Measurements from ENCODE around the gene ABHD8. TPM values are rescaled to one million over a fixed set of nuclear protein-coding genes. Genes with fewer than 3 reads are reported as not detected.

Gene ABHD8
- total RNA-seq, 1 donor from 2014 or later = 6.8 TPM

- H3K27me3 ChIP-seq (ENCODE audit: control insufficient read depth in 3 of 3, insufficient read depth in 3 of 3, low read length in 3 of 3) = no peaks in the 10 kb centered on the region
- peaks cover 19 to 28% (median 23%) of the 10 kb centered on the region in 3 donors for H3K36me3 ChIP-seq (ENCODE audit: control insufficient read depth in 3 of 3, insufficient read depth in 3 of 3, low read length in 3 of 3)
- H3K9me3 ChIP-seq (ENCODE audit: control insufficient read depth in 3 of 3, low read length in 3 of 3) = no peaks in the 10 kb centered on the region
- no peaks in the 10 kb centered on the region for H3K4me1 ChIP-seq (ENCODE audit: control insufficient read depth in 3 of 3, insufficient read depth in 3 of 3, low read length in 3 of 3)
- no peak overlapping the region for H3K9ac ChIP-seq (ENCODE audit: low read depth in 1 of 3, low read length in 3 of 3)
- no peak overlapping the region for H3K27ac ChIP-seq (ENCODE audit: low read depth, low read length)
- H3K4me3 ChIP-seq (ENCODE audit: low read length in 3 of 3) = no peak overlapping the region
Measured at GRCh38 chr19:17327654-17328516, 24.7 kb upstream of the ABHD8 start.

GRCh38 chr19:17327068-17327653 lies 23.9 kb upstream of the ABHD8 start:
- Histone ChIP-seq H3K27me3 (ENCODE audit: control insufficient read depth in 3 of 3, insufficient read depth in 3 of 3, low read length in 3 of 3) (no peaks in the 10 kb centered on the region), H3K36me3 (ENCODE audit: control insufficient read depth in 3 of 3, insufficient read depth in 3 of 3, low read length in 3 of 3) (peaks cover 20 to 23% (median 21%) of the 10 kb centered on the region in 3 donors), H3K27ac (ENCODE audit: low read depth, low read length) (no peak overlapping the region), H3K9ac (ENCODE audit: low read depth in 1 of 3, low read length in 3 of 3) (no peak overlapping the region), H3K4me3 (ENCODE audit: low read length in 3 of 3) (no peak overlapping the region), H3K9me3 (ENCODE audit: control insufficient read depth in 3 of 3, low read length in 3 of 3) (no peaks in the 10 kb centered on the region), H3K4me1 (ENCODE audit: control insufficient read depth in 3 of 3, insufficient read depth in 3 of 3, low read length in 3 of 3) (peaks cover 0 to 4% (median 3%) of the 10 kb centered on the region in 3 donors)

GRCh38 chr19:17326595-17326966 lies 23.4 kb upstream of the ABHD8 start:
- Histone ChIP-seq H3K27me3 (ENCODE audit: control insufficient read depth in 3 of 3, insufficient read depth in 3 of 3, low read length in 3 of 3) (no peaks in the 10 kb centered on the region), H3K4me3 (ENCODE audit: low read length in 3 of 3) (no peak overlapping the region), H3K4me1 (ENCODE audit: control insufficient read depth in 3 of 3, insufficient read depth in 3 of 3, low read length in 3 of 3) (peaks cover 0 to 4% (median 3%) of the 10 kb centered on the region in 3 donors), H3K27ac (ENCODE audit: low read depth, low read length) (no peak overlapping the region), H3K36me3 (ENCODE audit: control insufficient read depth in 3 of 3, insufficient read depth in 3 of 3, low read length in 3 of 3) (peaks cover 20 to 29% (median 23%) of the 10 kb centered on the region in 3 donors), H3K9me3 (ENCODE audit: control insufficient read depth in 3 of 3, low read length in 3 of 3) (no peaks in the 10 kb centered on the region), H3K9ac (ENCODE audit: low read depth in 1 of 3, low read length in 3 of 3) (no peak overlapping the region)

- no peaks in the 10 kb centered on the region for H3K27me3 ChIP-seq (ENCODE audit: control insufficient read depth in 3 of 3, insufficient read depth in 3 of 3, low read length in 3 of 3)
- peaks cover 20 to 26% (median 26%) of the 10 kb centered on the region in 3 donors for H3K36me3 ChIP-seq (ENCODE audit: control insufficient read depth in 3 of 3, insufficient read depth in 3 of 3, low read length in 3 of 3)
- no peaks in the 10 kb centered on the region for H3K9me3 ChIP-seq (ENCODE audit: control insufficient read depth in 3 of 3, low read length in 3 of 3)
- H3K4me1 ChIP-seq (ENCODE audit: control insufficient read depth in 3 of 3, insufficient read depth in 3 of 3, low read length in 3 of 3) = peaks cover 0 to 4% (median 3%) of the 10 kb centered on the region in 3 donors
- H3K9ac ChIP-seq (ENCODE audit: low read depth in 1 of 3, low read length in 3 of 3) = no peak overlapping the region
- H3K27ac ChIP-seq (ENCODE audit: low read depth, low read length) = no peak overlapping the region
- no peak overlapping the region for H3K4me3 ChIP-seq (ENCODE audit: low read length in 3 of 3)
Measured at GRCh38 chr19:17325881-17326594, 22.8 kb upstream of the ABHD8 start.

- Histone ChIP-seq H3K9me3 (ENCODE audit: control insufficient read depth in 3 of 3, low read length in 3 of 3) (no peaks in the 10 kb centered on the region), H3K9ac (ENCODE audit: low read depth in 1 of 3, low read length in 3 of 3) (no peak overlapping the region), H3K27ac (ENCODE audit: low read depth, low read length) (no peak overlapping the region), H3K4me1 (ENCODE audit: control insufficient read depth in 3 of 3, insufficient read depth in 3 of 3, low read length in 3 of 3) (peaks cover 0 to 4% (median 3%) of the 10 kb centered on the region in 3 donors), H3K4me3 (ENCODE audit: low read length in 3 of 3) (no peak overlapping the region), H3K36me3 (ENCODE audit: control insufficient read depth in 3 of 3, insufficient read depth in 3 of 3, low read length in 3 of 3) (peaks cover 18 to 26% (median 24%) of the 10 kb centered on the region in 3 donors), H3K27me3 (ENCODE audit: control insufficient read depth in 3 of 3, insufficient read depth in 3 of 3, low read length in 3 of 3) (no peaks in the 10 kb centered on the region)
Measured at GRCh38 chr19:17325133-17325532, 21.9 kb upstream of the ABHD8 start.

- H3K27ac ChIP-seq (ENCODE audit: low read depth, low read length) = no peak overlapping the region
- H3K36me3 ChIP-seq (ENCODE audit: control insufficient read depth in 3 of 3, insufficient read depth in 3 of 3, low read length in 3 of 3) = peaks cover 18 to 27% (median 24%) of the 10 kb centered on the region in 3 donors
- H3K9ac ChIP-seq (ENCODE audit: low read depth in 1 of 3, low read length in 3 of 3) = no peak overlapping the region
Measured at GRCh38 chr19:17324357-17325114, 21.3 kb upstream of the ABHD8 start.

GRCh38 chr19:17323964-17324332 lies 20.7 kb upstream of the ABHD8 start:
- Histone ChIP-seq H3K4me1 (ENCODE audit: control insufficient read depth in 3 of 3, insufficient read depth in 3 of 3, low read length in 3 of 3) (peaks cover 0 to 4% (median 3%) of the 10 kb centered on the region in 3 donors), H3K9me3 (ENCODE audit: control insufficient read depth in 3 of 3, low read length in 3 of 3) (no peaks in the 10 kb centered on the region), H3K9ac (ENCODE audit: low read depth in 1 of 3, low read length in 3 of 3) (no peak overlapping the region), H3K36me3 (ENCODE audit: control insufficient read depth in 3 of 3, insufficient read depth in 3 of 3, low read length in 3 of 3) (peaks cover 18 to 29% (median 26%) of the 10 kb centered on the region in 3 donors), H3K27me3 (ENCODE audit: control insufficient read depth in 3 of 3, insufficient read depth in 3 of 3, low read length in 3 of 3) (no peaks in the 10 kb centered on the region), H3K27ac (ENCODE audit: low read depth, low read length) (no peak overlapping the region), H3K4me3 (ENCODE audit: low read length in 3 of 3) (no peak overlapping the region)

More at GRCh38 chr19:17324357-17325114, 21.3 kb upstream of the ABHD8 start:
- Histone ChIP-seq H3K4me3 (ENCODE audit: low read length in 3 of 3) (no peak overlapping the region), H3K4me1 (ENCODE audit: control insufficient read depth in 3 of 3, insufficient read depth in 3 of 3, low read length in 3 of 3) (peaks cover 0 to 4% (median 3%) of the 10 kb centered on the region in 3 donors), H3K9me3 (ENCODE audit: control insufficient read depth in 3 of 3, low read length in 3 of 3) (no peaks in the 10 kb centered on the region), H3K27me3 (ENCODE audit: control insufficient read depth in 3 of 3, insufficient read depth in 3 of 3, low read length in 3 of 3) (no peaks in the 10 kb centered on the region)

- no peak overlapping the region for H3K9ac ChIP-seq (ENCODE audit: low read depth in 1 of 3, low read length in 3 of 3)
- no peaks in the 10 kb centered on the region for H3K9me3 ChIP-seq (ENCODE audit: control insufficient read depth in 3 of 3, low read length in 3 of 3)
- no peak overlapping the region for H3K4me3 ChIP-seq (ENCODE audit: low read length in 3 of 3)
- peaks cover 19 to 29% (median 28%) of the 10 kb centered on the region in 3 donors for H3K36me3 ChIP-seq (ENCODE audit: control insufficient read depth in 3 of 3, insufficient read depth in 3 of 3, low read length in 3 of 3)
- H3K27me3 ChIP-seq (ENCODE audit: control insufficient read depth in 3 of 3, insufficient read depth in 3 of 3, low read length in 3 of 3) = no peaks in the 10 kb centered on the region
- peaks cover 0 to 4% (median 3%) of the 10 kb centered on the region in 3 donors for H3K4me1 ChIP-seq (ENCODE audit: control insufficient read depth in 3 of 3, insufficient read depth in 3 of 3, low read length in 3 of 3)
- H3K27ac ChIP-seq (ENCODE audit: low read depth, low read length) = no peak overlapping the region
Measured at GRCh38 chr19:17323300-17323963, 20.2 kb upstream of the ABHD8 start.

GRCh38 chr19:17322854-17323253 lies 19.6 kb upstream of the ABHD8 start:
- H3K4me1 ChIP-seq (ENCODE audit: control insufficient read depth in 3 of 3, insufficient read depth in 3 of 3, low read length in 3 of 3) = peaks cover 0 to 4% (median 3%) of the 10 kb centered on the region in 3 donors
- no peaks in the 10 kb centered on the region for H3K9me3 ChIP-seq (ENCODE audit: control insufficient read depth in 3 of 3, low read length in 3 of 3)
- no peak overlapping the region for H3K27ac ChIP-seq (ENCODE audit: low read depth, low read length)
- H3K9ac ChIP-seq (ENCODE audit: low read depth in 1 of 3, low read length in 3 of 3) = no peak overlapping the region
- H3K36me3 ChIP-seq (ENCODE audit: control insufficient read depth in 3 of 3, insufficient read depth in 3 of 3, low read length in 3 of 3) = peaks cover 19 to 29% (median 28%) of the 10 kb centered on the region in 3 donors
- no peaks in the 10 kb centered on the region for H3K27me3 ChIP-seq (ENCODE audit: control insufficient read depth in 3 of 3, insufficient read depth in 3 of 3, low read length in 3 of 3)
- H3K4me3 ChIP-seq (ENCODE audit: low read length in 3 of 3) = no peak overlapping the region
